Anterior cingulate cortex (tissue), 58 donors: ENCODE results near the gene CHDH.

Experiments
- DNase-seq, 58 donors: peaks; one replicate each; lab custom pipeline; 2025; lab: John Stamatoyannopoulos, UW

CHDH gene

DNA sequence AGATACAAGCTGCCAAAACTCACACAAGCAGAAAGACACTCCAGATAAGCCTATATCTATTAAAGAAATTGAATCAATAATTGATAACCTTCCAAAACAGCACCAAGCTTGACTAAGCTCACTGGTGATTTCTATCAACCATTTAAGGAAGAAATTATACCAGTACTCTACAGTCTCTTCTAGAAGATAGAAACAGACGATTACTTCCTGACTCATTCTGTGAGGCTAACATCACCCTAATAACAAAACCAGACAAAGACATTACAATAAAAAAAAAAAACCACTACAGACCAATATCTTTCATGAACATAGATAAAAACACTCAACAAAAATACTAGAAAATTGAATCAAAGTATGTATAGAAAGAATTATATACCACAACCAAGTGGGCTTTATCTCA is 20.2 kb downstream of the CHDH start:
- no peak for DNase-seq

DNA sequence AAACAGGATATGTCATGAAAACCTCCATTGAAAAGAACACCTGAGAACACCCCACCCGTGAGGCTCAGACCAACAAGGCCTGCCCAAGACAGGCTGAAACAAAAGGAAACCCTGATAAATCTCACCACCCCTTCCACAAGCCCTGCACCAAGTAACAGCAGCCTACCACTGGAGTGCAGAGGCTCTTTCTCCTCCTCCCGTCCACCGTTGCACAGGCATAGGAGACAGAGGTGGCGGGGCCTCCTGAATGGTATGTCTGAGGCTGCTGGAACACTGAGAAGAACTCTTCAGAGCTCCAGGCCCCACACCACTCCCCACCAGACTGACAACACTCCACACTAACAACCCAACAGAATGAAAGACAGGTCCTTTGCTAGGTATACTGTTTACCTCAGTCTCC is 21.4 kb downstream of the CHDH start:
- DNase-seq: no peak

DNA sequence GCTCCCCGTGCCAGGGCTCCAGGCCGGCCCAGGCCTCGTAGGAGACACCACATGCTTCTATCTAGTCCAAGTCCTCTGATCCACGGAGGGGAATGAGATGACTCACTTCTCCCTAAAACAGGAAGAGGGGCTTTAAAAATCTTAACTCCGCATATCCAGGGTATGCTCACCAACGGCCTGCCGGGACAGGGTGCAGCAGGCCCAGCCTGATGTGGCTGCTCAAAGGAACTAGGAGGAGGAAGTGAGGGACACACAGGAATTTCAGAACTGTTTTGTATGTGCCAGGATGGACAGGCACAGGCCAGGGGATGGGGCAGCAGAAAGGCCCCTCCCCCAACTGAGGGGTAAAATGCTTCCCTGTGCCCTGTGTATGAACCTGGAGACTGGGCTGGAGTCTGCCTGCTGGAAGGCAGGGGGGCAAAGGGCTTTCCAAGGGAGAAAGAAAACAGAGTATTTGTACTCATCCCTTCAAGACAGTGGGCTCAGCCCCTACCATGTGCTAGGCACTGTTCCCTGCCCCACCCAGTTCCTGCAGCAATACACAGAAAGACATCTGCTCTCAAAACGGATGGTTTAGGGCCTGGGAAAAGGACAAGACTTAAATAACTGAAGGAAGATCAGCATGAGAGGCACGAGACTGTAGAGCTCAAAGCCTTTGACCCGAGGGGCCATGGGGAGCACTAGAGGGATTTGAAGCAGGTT is 22.1 kb downstream of the CHDH start:
- DNase-seq: no peak

DNA sequence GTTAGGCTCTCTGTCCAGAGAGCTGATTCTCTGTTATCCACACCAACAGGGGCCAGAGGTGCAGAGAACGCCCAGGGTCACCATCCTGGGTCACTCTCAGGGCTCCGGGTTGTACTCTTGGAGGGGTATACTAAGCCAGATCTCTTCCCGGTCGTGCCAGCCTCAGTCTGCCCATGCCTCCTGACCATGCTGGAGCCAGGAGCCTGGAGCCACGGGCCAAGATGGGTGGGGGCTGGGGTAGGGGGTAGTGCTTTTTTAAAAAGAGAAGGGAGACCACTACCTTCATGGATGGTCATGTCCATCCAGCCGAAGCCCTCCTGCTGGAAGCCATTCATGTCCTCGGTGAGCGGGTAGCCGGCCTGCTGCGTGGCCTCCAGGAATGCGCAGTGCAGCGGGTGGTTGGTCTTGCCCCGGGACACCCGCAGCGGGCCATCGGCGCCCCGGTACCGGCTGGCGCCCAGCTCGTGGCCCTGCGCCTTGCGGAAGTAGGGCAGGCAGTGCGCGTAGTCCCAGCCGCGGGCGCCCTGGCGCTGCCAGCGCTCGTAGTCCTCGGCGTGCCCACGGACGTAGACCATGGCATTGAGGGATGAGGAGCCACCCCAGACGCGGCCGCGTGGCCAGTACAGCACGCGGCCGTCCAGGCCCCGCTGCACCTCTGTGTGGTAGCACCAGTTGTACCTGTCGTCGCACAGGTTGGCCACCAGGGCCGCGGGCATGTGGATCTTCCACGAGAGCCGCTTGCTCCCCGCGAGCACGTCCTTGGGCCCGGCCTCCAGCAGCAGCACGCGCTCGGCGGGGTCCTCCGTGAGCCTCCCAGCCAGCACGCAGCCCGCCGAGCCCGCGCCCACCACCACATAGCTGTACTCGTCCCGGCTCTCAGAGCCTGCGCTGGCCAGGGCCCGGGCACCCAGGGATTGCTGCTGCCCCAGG is 22.9 kb downstream of the CHDH start:
- no peak for DNase-seq

DNA sequence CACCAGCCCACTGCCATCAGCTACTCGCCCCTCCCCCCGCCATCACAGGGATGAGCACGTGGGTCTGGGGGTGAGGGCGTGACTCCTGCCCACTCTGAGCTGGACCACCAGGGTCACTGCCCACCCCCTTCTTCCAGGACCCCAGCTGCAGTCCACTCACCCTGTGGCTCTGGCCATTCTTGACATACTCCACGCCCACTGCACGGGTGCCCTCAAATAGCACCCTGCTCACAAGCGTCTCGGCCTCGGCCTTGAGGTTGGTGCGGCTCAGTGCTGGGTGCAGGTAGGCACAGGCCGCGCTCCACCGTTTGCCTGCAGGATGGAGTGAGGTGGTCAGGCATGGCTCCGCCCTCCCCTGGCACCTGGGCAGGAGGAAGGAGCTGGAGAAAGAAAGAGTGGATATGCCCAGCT is 23.9 kb downstream of the CHDH start:
- DNase-seq: no peak

DNA sequence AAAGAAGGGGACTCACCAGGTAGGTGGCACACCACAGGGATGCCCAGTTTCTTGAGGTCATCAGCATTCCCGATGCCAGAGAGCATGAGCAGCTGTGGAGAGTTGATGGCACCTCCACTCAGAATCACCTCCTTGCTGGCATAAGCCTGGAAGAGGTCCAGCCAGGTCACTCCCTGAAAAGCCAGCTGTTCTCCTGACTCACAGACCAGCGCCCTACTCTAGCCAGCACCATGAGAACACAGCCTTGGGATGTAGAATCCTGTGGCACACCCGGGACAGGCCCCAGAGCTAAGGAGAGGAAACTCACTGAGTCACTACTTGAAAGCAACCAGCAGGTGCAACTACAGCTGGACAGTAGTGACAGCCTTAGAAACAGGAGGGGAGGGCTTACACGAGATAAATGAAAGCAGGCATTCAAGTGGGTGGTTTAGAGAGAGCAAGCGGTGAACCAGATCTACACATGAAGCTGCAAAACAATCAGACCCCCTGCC is 24.5 kb downstream of the CHDH start:
- no peak for DNase-seq

DNA sequence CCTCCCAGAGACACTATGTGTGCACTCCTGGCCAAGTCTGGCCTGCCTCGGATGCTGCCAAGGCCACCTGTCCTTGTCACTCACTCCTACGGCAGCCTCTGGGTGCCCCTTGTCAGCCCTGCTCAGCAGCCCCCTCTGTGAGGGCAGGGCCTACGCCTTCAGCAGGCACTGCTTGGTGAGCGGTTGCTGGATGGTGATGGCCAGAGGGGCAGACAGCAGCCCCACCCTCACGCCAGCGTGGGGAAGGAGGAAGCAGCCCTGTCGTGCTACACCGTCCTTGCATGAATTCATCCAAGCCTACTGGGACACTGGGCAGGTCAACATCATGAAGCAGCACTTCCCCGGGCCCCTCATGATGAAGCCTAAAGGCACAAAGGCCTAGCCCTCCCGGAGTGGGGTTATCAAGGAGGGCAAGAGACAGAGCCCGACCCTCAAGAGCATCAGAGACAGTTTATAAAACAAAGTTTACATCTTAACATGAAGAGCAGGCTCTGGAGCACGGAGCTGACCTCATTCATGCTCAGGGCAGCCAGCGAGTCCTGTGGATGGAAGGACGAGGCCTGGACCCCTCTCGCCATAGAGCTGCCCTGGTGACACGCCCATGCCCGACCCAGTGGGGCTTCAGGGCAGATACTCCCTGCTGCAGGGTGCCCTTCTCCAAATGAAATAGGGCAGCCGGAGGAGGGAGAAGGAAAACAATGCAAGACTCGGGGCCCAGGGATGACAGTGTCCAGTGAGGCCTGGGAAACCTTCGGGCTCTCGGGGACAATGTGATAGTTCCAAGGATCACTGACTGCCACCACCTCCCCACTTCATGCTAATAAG is 25.3 kb downstream of the CHDH start:
- DNase-seq: no peak

DNA sequence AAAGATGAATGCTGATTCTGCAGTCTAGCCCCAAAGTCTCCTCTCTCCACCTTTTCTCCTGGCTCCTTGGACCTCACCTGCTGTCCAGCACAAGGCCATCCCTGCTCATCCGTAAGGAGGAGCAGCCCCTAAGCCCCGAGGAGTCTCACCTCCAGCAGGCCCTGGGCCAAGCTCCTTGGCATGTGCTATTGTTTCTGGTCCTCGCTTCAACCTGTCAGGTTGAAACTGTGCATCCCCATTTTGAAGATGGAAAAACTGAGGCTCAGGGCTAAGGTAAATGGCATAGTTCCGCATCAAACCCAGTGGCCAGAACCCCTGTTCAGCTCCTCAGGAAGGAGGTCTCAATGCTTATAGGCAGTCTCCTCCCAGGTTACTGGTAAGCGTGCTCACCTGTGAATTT is 26.1 kb downstream of the CHDH start:
- no peak for DNase-seq

DNA sequence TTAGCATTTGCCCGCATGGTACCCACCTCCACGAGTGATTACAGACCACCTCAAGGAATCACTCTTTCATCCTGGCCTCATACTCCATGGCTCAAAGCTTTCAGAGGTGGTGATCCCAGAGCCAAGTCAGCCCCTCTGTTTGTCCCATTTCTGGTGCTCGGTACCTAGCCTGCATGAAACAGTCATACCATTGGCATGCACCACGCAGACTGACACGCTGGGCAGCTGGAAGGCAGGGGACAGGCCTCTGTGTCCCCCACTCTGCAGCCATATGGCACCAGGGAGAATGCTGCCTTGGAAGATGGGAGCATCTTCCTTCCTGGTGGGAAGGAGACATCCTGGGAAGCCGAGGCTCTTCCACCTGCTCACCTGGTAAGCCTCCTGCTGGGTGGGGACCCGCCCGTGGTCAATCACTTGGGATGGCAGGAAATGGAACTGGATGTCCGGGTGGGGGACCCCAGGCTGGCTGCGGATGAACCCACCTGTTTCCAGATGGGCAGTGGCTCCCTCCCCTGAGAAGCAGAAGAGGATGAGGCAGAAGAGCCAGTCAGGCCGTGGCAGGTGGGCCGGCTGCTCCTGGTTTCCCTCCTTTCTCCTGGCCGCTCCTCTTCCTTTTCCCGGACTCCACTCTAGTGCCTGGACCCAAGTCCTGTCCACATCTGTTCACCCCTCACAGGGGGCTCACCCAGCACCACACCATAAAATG is 26.9 kb downstream of the CHDH start:
- DNase-seq: no peak

DNA sequence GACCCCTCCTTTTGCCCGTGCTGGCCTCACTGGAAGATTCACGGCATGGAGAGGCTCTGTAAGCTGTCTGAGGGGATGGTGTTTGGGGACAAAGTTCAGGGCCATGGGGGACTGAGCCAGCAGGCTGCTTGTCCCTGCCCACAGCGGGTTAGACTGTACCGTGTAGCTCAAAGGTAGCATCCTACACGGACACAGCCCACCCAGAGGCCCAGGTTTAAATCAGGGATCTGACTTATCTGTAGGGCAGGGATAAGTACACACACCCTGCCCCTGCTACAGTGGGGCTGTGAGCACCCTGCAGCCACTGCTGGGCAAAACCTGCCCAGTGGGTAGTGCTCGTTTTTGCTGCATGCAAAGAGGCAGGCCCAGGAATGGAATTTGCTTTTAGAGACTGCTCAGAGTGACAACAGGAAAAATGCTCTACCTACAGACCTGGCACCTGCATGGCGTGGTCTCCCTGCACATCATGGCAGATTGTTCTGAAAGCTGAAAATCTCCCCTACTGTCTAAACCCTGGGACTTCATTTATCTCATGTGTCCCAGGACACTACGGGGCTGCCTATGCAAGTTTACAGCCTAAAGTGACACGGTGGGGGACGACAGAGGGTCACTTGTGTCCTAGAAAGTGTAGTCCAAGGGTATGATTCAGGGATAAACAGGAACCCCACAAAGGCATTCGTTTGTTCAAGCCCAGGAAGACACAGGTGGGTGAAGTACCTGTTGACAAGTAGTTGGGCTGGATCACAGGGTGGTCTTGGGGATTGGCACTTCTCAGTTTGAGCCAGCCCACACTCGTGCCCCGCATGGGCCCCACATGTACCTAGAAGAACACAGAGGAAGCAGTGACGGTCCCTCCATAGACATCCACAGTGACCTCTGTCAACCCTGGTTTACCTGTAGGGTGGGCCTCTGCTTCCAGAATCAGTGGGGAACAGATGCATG is 27.7 kb downstream of the CHDH start:
- DNase-seq: no peak

DNA sequence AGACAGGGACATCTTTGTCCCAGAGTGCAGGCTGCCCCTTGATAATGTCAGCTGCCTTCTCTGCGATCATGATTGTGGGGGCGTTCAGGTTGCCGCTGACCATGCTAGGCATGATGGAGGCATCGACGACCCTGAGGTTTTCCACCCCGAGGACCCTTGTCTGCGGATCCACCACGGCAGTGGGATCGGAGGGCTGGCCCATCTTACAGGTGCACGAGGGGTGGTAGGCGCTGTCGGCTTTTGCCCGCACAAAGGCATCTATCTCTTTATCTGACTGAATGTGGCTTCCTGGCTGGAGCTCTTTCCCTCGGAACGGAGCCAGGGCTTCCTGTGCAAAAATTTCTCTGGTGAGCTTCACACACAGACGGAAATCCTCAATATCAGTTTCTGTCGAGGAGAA is 28.4 kb downstream of the CHDH start:
- no peak for DNase-seq

DNA sequence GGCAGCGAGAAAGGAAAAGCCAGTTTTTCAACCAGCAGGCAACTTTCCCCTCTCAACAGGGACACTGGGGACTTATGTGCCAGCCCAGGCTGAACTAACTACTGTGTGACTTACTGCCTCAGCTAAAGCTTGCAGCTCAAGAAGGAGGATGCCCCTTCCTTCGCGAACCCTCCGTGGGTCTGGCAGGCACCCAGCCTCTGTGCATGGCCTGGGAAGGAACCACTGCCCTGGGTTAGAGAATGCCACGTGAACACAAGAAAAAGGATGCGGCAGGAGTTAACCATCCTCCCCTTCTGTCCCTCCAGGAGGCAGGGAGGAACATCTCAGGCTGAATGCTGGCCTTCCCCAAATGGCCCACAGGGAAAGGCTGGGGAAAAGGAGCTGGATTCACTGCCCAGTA is 29.0 kb downstream of the CHDH start:
- DNase-seq: no peak

DNA sequence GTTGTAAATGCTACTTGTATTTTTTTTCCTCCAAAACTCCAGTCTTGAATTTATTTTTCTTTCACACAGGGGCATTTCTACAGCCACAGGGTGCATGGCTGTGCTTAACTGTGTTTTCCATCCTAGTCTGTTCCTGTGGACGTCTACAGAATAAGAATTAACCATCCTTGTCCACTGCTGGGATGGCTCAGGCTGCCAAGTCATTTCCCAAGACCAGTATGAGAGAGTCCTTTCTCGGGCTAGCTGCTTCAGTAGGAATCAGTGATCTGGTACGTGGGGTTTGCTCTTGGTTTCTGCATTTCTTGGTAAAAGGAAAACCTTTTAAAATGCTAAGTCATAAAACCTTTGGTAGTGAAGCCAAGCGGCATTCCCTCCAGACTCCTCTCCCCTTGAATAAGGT is 29.8 kb downstream of the CHDH start:
- peak in 21 of 58 donors; percentile 16 to 63 (median 39) for DNase-seq

DNA sequence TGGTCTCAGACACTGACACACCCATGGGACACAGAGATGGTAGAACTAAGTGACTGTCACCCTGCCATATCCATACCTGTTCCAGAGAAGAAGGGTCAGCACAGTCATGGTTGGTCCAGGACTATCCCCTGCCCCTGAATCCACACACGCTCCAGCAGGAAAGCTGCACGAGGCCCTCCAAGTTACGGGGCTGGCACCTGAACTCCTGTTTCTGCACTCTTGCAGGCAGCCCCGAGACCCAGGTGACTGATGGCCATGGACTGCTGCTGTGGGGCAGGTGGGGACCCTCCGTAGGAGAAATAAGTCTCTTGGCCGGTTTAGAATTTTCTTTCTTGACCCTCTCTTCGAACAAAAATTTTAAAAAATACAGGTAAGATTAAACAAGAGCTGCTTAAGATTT is 30.6 kb downstream of the CHDH start:
- no peak for DNase-seq

DNA sequence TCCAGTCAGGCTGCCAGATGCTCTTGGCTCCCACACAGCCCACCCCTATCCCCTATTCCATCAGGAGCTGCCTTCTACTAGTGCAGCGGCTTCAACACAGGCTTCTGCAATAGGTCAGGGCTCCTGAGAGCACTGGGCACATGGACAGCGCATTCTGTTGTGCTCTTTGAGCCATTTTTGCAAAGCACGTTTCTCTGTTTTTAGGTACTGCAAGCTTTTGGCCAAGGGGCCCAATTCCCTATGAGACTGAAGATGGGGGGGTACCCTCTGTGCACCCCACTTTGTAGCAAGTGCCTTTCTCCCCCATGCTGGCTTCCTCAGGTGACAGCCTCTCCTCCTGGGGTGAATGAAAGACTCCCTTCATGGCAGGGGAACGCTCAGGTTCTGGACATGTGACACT is 31.2 kb downstream of the CHDH start:
- no peak for DNase-seq

DNA sequence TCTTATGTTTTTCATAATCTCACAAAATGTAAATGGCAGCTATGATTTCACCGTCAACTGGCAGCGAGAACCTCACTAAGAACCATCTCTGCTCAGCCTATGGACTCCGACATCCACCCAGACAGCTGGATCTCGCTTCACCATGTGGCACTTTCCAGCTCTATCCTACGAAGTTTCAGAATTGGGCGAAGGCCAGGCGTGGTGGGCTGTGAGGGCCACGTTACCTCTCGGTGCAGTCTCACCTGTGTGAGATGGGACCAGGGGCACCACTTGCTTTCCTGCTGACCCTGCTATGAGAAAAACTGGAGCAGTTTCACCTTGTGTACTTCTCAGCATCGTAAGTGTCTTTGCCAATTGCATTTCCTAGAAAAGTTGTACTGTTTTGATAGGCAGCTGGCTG is 32.3 kb downstream of the CHDH start:
- no peak for DNase-seq

DNA sequence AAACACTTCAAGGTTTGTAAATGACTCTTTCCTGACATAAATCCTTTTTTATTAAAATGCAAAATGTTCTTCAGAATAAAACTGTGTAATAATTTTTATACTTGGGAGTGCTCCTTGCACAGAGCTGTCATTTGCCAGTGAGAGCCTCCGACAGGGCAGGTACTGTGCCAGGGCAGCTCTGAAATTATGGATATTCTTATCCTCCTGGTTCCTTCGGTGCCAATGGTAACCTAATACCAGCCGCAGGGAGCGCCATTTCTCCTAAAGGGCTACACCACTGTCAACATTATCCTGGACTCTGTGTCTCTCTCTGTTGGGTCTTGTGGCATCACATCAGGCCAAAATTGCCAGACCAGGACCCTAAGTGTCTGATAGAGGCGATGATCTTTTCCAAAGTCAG is 33.0 kb downstream of the CHDH start:
- no peak for DNase-seq

DNA sequence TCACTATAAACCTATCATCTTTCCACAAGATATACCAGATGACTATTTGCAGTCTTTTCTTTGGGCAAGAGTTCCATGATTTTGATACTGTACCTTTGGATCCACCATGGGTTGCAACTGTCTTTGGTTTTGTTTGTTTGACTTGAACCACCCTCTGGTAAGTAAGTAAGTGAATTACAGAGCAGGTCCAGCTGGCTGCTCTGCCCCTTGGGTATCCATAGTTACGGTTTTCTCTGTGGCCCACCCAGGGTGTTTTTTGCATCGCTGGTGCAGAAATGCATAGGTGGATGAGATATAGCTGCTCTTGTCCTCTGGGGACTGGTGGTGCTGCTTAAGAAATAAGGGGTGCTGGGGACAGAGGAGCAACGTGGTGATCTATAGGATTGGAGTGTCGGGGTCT is 33.8 kb downstream of the CHDH start:
- DNase-seq: no peak
